WTC11 (cell line): ENCODE data around the gene WSCD1.

ENCODE experiments used
- ATF2 ChIP-seq: sonication (generic); formaldehyde crosslinking; IDR thresholded peaks from 2 replicates; pipeline ENCODE4 v1.8.1; 2022; ENCODE audit warnings: low read depth, missing genetic modification reagents, borderline replicate concordance
- CREM ChIP-seq: sonication (generic); formaldehyde crosslinking; IDR thresholded peaks from 2 replicates; pipeline ENCODE4 v1.8.1; 2022; ENCODE audit warnings: mild to moderate bottlenecking, missing genetic modification reagents, moderate library complexity
- CTCF ChIP-seq: fragments of 200-600 bp; IDR thresholded peaks from 2 replicates; pipeline ENCODE4 v1.8.0; 2022; ENCODE audit warnings: antibody characterized with exemption
- FOXK1 ChIP-seq: sonication (generic); formaldehyde crosslinking; IDR thresholded peaks from 2 replicates; pipeline ENCODE4 v1.8.0; 2022; ENCODE audit warnings: mild to moderate bottlenecking, moderate library complexity, missing genetic modification reagents
- HMGXB4 ChIP-seq: sonication (generic); formaldehyde crosslinking; IDR thresholded peaks from 2 replicates; pipeline ENCODE4 v1.8.1; 2023; ENCODE audit warnings: mild to moderate bottlenecking, moderate library complexity, missing genetic modification reagents
- NFYB ChIP-seq: sonication (generic); formaldehyde crosslinking; conservative IDR thresholded peaks from 2 replicates; pipeline ENCODE4 v1.8.0; 2022; ENCODE audit warnings: low read depth, missing genetic modification reagents
- ZNF423 ChIP-seq: fragments of 250-450 bp; sonication (Bioruptor Pico); IDR thresholded peaks from 2 replicates; pipeline ENCODE4 v2.1.2; 2022; ENCODE audit warnings: mild to moderate bottlenecking, moderate library complexity

GRCh38 chr17:6096201-6097004 is 26.2 kb downstream of the WSCD1 start:
- no peak for TF ChIP-seq HMGXB4 (CRISPR knock-in tag)
- no peak for TF ChIP-seq CREM (CRISPR knock-in tag)
- TF ChIP-seq CTCF: no peak
- TF ChIP-seq ATF2 (CRISPR knock-in tag): no peak
- TF ChIP-seq NFYB (CRISPR knock-in tag): no peak
- TF ChIP-seq FOXK1 (CRISPR knock-in tag): no peak
- TF ChIP-seq ZNF423 (CRISPR knock-in tag): no peak
